Activated CD4-positive, alpha-beta memory T cell treated with anti-CD3 and anti-CD28 coated beads for 36 hours (primary cell): ENCODE results near the gene TBC1D2B. TPM values are rescaled to one million over a fixed set of nuclear protein-coding genes. Genes with fewer than 3 reads are reported as not detected.

Experiments used
- CTCF ChIA-PET: fragments of 350-600 bp; sonication (Branson Sonifier 250); formaldehyde crosslinking; loops from one replicate; lab custom pipeline; 2021; ENCODE audit warnings: antibody characterized with exemption, inconsistent platforms; lab: Charles Lee
- POLR2A ChIA-PET: fragments of 350-600 bp; sonication (Branson Sonifier 250); formaldehyde crosslinking; loops from one replicate; lab custom pipeline; 2021; ENCODE audit warnings: antibody characterized with exemption; lab: Charles Lee
- DNase-seq: peaks from one replicate; pipeline ENCODE4 v3.0.0-alpha.2; 2020
- H3K27ac Mint-ChIP-seq: one replicate; pipeline ENCODE4 v1.8.0; 2021; ENCODE audit warnings: mixed read lengths
- H3K27me3 Mint-ChIP-seq: one replicate; pipeline ENCODE4 v1.8.0; 2021; ENCODE audit warnings: mixed read lengths
- H3K36me3 Mint-ChIP-seq: one replicate; pipeline ENCODE4 v1.8.0; 2021; ENCODE audit warnings: mixed read lengths
- H3K4me1 Mint-ChIP-seq: one replicate; pipeline ENCODE4 v1.8.0; 2021; ENCODE audit warnings: low read depth, mixed read lengths
- H3K4me3 Mint-ChIP-seq: one replicate; pipeline ENCODE4 v1.8.0; 2021; ENCODE audit warnings: mild to moderate bottlenecking, mixed read lengths
- H3K9me3 Mint-ChIP-seq: one replicate; pipeline ENCODE4 v1.8.0; 2021; ENCODE audit warnings: mixed read lengths
- intact Hi-C: fragments of 100-400 bp; cut with micrococcal nuclease; formaldehyde crosslinking; loops from one replicate; pipeline ENCODE4 v1.15.1; 2023
- total RNA-seq, 2 experiments: library from RNA; stranded (reverse); gene quantifications; one replicate each; pipeline ENCODE4 v1.2.3, GENCODE V29; 2021

The TBC1D2B gene
- total RNA-seq, 2 experiments from 2014 or later = 47.9 to 57.8 TPM

DNA sequence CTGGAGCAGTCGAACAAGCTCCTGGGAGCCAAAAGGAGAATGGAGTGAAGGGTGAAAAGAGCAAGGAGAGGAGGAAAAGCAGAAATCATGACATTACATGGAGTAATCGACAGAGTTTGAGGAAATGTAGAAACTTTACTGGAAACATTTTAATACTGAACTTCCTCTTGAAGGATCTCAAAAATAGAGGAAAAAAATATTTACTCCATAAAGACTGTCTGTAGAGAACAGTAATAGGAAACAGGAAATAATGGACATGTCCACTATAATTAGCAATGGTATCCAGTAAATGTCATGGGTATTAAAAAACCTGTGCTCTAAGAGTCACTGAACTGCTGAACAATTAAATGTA is 53.0 kb downstream of the TBC1D2B start:
- H3K4me3 Mint-ChIP-seq = no peak overlapping the region
- CTCF ChIA-PET = interaction anchor here (1.9 kb wide), 1 partner anchor 84 kb away, joined by 5 read pairs; no protein-coding TSS in a partner anchor
- no peaks in the 10 kb centered on the region for H3K27me3 Mint-ChIP-seq
- peaks cover 37% of the 10 kb centered on the region for H3K36me3 Mint-ChIP-seq
- H3K4me1 Mint-ChIP-seq = peaks cover 4% of the 10 kb centered on the region
- POLR2A ChIA-PET = interaction anchor here (1.1 kb wide), 1 partner anchor 10 kb away, joined by 4 read pairs; no protein-coding TSS in a partner anchor
- DNase-seq = no peak
- intact Hi-C loops = no loop called here
- no peaks in the 10 kb centered on the region for H3K9me3 Mint-ChIP-seq
- H3K27ac Mint-ChIP-seq = no peak overlapping the region

DNA sequence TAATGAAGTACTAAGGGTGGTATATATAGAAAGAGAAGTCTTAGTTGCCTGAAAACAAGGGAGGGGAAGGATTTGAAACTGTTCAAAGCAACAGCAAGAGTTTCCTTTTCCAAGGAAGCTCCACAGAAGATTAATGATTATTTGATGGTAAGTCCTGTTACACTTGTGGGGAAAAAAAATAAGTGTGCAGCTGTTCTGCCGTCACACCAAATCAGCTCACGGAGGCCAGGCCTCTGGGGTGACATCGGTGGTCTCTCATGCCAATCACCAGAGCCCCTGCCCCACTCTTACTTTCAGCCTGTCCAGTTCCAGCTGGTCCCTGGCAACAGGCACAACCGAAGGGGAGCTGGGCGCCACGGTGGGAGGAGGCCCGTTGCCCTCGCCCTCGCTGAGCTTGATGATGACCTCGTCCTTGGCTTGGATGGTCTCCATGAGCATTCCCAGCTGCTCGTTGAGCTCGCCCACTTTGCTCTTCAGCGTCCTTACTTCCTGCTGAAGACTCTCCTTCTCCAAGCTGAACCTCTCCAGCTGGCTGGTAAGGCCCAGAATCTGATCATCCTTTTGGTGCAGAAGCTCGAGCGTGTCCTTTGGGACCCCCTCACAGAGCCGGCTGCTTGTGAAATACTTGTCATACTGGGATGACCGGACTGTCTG is 53.5 kb downstream of the TBC1D2B start:
- peaks cover 5% of the 10 kb centered on the region for H3K4me1 Mint-ChIP-seq
- ChIA-PET POLR2A (interaction anchor here (1.1 kb wide), 1 partner anchor 10 kb away, joined by 4 read pairs; no protein-coding TSS in a partner anchor), CTCF (interaction anchor here (1.9 kb wide), 1 partner anchor 84 kb away, joined by 5 read pairs; no protein-coding TSS in a partner anchor)
- intact Hi-C loops = no loop called here
- peak overlapping the region; percentile 9 for H3K27ac Mint-ChIP-seq
- H3K36me3 Mint-ChIP-seq = peaks cover 36% of the 10 kb centered on the region
- H3K27me3 Mint-ChIP-seq = no peaks in the 10 kb centered on the region
- H3K4me3 Mint-ChIP-seq = no peak overlapping the region
- no peaks in the 10 kb centered on the region for H3K9me3 Mint-ChIP-seq
- DNase-seq = no peak

DNA sequence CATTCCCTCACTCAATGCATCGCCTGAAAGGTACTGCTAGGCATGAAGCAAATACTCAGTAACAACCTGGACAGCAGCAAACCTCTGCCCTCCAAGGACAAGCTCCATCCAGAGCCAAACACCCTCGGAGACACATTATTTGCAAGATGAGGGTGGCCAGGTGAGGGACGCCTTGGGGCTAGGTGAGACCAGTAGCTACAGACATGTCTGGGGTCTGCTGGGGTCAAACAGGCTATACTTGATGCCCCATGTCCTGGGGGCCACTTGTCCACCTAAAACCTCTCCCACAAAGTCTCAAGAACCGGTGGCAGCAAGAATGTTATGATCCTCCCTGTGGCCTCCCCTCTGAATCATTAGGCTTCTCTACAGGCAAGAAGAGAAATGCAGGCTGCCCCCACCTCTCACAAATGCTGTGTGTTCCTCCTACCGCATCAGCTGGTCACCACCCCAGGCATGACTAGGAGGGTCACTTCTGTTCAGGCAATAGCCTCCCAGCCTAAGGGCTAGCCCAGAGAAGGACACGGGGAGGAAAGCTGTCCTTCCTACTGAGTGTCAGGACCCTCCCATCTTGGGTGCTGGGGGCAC is 54.3 kb downstream of the TBC1D2B start:
- H3K27ac Mint-ChIP-seq = peak overlapping the region; percentile 9
- peaks cover 32% of the 10 kb centered on the region for H3K36me3 Mint-ChIP-seq
- no peak for DNase-seq
- H3K4me1 Mint-ChIP-seq = peaks cover 8% of the 10 kb centered on the region
- H3K9me3 Mint-ChIP-seq = no peaks in the 10 kb centered on the region
- ChIA-PET CTCF (interaction anchor here (1.9 kb wide), 1 partner anchor 85 kb away, joined by 5 read pairs; no protein-coding TSS in a partner anchor), POLR2A (no interaction called here)
- H3K4me3 Mint-ChIP-seq = no peak overlapping the region
- H3K27me3 Mint-ChIP-seq = no peaks in the 10 kb centered on the region
- intact Hi-C loops = no loop called here

DNA sequence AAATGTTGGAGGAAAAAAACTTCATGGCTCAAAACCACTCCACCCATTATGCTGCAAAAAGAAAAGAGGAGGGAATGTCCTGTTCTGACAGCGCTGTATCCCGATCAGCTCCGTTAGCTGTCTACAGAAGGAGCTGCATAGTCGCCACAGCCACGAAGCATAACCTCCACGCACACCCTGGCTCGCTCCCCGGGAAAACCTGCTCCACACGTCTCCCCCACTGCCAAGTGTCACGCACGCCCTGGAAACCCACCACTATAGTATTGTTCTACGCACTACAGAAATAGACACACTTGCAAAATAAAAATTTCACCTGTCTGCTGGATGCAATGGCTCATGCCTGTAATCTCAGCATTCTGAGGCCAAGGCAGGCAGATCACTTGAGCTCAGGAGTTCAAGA is 55.8 kb downstream of the TBC1D2B start:
- H3K9me3 Mint-ChIP-seq = no peaks in the 10 kb centered on the region
- ChIA-PET CTCF (no interaction called here), POLR2A (no interaction called here)
- peaks cover 18% of the 10 kb centered on the region for H3K4me1 Mint-ChIP-seq
- DNase-seq = no peak
- no peak overlapping the region for H3K4me3 Mint-ChIP-seq
- H3K27me3 Mint-ChIP-seq = no peaks in the 10 kb centered on the region
- peaks cover 36% of the 10 kb centered on the region for H3K36me3 Mint-ChIP-seq
- no peak overlapping the region for H3K27ac Mint-ChIP-seq
- intact Hi-C loops = no loop called here

DNA sequence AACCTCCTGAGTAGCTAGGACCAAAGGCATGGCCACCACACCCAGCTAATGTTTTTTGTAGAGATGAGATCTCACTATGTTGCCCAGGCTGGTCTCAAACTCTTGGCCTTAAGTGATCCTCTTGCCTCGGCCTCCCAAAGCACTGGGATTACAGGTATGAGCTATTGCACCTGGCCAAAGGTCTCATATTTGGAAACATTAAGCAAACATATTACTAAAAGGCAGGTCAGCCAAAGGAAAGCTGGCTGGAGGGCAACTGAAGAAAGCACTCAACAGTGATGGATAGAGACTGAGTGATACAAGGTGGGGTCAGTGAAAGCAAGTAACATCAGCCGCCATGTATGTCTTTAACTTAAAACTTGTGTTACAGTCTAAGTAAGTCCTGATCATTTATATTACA is 57.5 kb downstream of the TBC1D2B start:
- POLR2A ChIA-PET = no interaction called here
- no peak overlapping the region for H3K4me3 Mint-ChIP-seq
- H3K27ac Mint-ChIP-seq = no peak overlapping the region
- H3K36me3 Mint-ChIP-seq = peaks cover 38% of the 10 kb centered on the region
- peaks cover 18% of the 10 kb centered on the region for H3K4me1 Mint-ChIP-seq
- no peak for DNase-seq
- H3K27me3 Mint-ChIP-seq = no peaks in the 10 kb centered on the region
- intact Hi-C loops = no loop called here
- no peaks in the 10 kb centered on the region for H3K9me3 Mint-ChIP-seq
- CTCF ChIA-PET = interaction anchor here (1.1 to 3.8 kb wide), 3 partner anchors 16 to 88 kb away, joined by 3 to 24 read pairs (median 4); no protein-coding TSS in a partner anchor

DNA sequence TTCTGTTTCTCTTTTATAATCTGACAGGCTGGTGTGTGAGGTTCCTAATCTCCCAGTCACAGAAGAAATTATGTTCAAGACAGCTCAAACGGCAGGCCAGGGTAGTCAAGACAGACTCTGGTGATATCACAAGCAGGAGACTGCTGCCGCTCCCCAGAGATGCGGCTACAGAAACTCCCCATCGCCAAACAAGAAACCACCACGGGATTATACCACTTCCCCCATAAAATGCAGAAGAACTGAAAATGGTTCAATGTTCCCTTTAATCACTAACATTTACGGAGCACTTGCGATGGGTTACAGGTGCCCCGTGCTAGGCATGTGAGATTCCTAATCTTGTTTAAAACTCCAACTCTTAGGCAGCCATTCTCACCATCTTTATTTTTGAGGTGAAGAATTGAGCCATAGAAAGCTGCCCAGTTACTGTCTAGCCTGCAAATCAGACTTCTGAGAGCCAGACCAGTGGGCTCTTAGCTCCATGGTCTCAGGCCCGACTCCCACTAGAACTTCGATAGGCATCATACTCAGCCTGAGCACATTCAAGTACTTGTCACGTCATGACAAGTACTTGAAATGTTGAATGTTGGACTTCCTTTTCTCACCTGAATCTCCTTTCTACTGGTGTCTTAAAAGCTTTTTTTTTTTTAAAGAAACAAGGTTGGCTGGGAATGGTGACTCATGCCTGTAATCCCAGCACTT is 58.4 kb downstream of the TBC1D2B start:
- H3K36me3 Mint-ChIP-seq = peaks cover 37% of the 10 kb centered on the region

DNA sequence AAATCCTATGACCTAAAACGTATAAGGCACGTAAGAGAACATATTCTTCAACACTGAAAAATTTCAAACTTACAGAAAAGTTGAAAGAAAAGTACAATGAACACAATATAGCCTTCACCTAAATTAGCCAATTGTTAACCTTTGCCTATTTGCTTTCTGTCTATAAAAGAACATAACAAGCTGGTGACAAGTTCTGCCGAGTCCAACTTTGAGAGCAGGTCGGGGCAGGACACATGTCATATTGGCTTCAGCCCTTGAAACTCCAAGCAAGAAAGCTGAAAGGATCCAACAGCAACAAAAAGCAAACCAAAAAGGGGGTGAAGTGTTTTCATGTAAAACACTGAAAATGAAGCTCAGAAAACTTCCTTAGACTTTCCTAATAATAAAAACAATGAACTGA is 59.1 kb downstream of the TBC1D2B start:
- Mint-ChIP-seq H3K4me1 (peaks cover 18% of the 10 kb centered on the region), H3K4me3 (no peak overlapping the region), H3K27me3 (no peaks in the 10 kb centered on the region), H3K27ac (no peak overlapping the region), H3K9me3 (no peaks in the 10 kb centered on the region), H3K36me3 (peaks cover 37% of the 10 kb centered on the region)
- no peak for DNase-seq
- POLR2A ChIA-PET = no interaction called here
- intact Hi-C loops = no loop called here
- CTCF ChIA-PET = interaction anchor here (1.2 to 3.8 kb wide), 2 partner anchors 17 to 90 kb away, joined by 3 to 24 read pairs; no protein-coding TSS in a partner anchor

More for the DNA sequence above, 58.4 kb downstream of the TBC1D2B start:
- POLR2A ChIA-PET = no interaction called here
- Mint-ChIP-seq H3K9me3 (no peaks in the 10 kb centered on the region), H3K27me3 (no peaks in the 10 kb centered on the region), H3K4me3 (no peak overlapping the region), H3K27ac (no peak overlapping the region), H3K4me1 (peaks cover 18% of the 10 kb centered on the region)
- intact Hi-C loops = no loop called here
- no peak for DNase-seq
- CTCF ChIA-PET = interaction anchor here (1.1 to 3.8 kb wide), 4 partner anchors 15 to 89 kb away, joined by 3 to 24 read pairs (median 4); no protein-coding TSS in a partner anchor

DNA sequence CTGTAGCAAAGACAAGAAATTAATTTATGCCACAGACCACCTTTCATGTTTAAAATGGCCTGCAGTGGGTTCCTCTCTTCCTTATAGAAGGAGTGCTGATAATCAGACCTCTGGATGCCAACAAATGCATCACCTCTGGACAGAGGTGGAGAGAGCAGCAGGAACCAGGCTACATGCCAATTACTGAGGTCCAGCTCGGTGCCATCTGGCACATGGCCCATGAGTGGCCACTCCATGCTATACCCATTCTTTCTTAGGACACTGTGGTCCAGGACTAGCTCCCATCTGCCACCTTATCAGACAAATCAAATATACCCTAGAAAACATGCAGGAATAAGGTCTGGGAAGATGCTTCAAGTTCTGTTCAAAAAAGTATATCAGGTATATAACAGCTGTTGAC is 60.7 kb downstream of the TBC1D2B start:
- Mint-ChIP-seq H3K27me3 (no peaks in the 10 kb centered on the region), H3K9me3 (no peaks in the 10 kb centered on the region), H3K36me3 (peaks cover 46% of the 10 kb centered on the region), H3K27ac (no peak overlapping the region), H3K4me3 (no peak overlapping the region), H3K4me1 (peaks cover 18% of the 10 kb centered on the region)
- ChIA-PET POLR2A (no interaction called here), CTCF (interaction anchor here (0.7 to 3.8 kb wide), 3 partner anchors 92 to 226 kb away, joined by 3 to 24 read pairs (median 9); no protein-coding TSS in a partner anchor)
- intact Hi-C loops = no loop called here
- no peak for DNase-seq

DNA sequence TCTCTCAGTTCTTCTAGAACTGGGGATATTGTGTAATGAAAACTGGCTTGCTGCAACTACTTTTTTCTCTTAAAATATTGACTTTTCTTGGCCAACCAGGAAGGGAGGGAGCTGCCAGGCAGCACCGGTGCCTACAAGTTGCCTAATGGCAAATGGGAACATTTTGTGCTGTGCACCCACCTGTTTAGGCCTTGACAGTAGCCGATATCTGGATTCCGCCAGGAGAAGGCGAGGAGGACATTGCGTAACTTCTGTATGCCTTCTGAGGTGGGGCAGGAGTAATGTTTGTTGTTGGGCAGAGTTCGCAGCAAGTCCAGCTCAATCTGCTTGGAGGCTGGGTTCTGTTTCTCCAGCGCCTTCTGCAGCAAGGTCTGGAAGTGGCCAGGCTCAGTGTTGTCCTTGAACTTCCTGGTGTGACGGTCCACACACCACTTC is 64.9 kb downstream of the TBC1D2B start:
- Mint-ChIP-seq H3K4me3 (no peak overlapping the region), H3K27me3 (no peaks in the 10 kb centered on the region), H3K27ac (no peak overlapping the region), H3K9me3 (no peaks in the 10 kb centered on the region), H3K36me3 (peaks cover 36% of the 10 kb centered on the region), H3K4me1 (peaks cover 6% of the 10 kb centered on the region)
- POLR2A ChIA-PET = no interaction called here
- intact Hi-C loops = no loop called here
- DNase-seq = no peak
- CTCF ChIA-PET = interaction anchor here (1.5 to 1.8 kb wide), 2 partner anchors 13 to 96 kb away, joined by 4 to 7 read pairs; no protein-coding TSS in a partner anchor

DNA sequence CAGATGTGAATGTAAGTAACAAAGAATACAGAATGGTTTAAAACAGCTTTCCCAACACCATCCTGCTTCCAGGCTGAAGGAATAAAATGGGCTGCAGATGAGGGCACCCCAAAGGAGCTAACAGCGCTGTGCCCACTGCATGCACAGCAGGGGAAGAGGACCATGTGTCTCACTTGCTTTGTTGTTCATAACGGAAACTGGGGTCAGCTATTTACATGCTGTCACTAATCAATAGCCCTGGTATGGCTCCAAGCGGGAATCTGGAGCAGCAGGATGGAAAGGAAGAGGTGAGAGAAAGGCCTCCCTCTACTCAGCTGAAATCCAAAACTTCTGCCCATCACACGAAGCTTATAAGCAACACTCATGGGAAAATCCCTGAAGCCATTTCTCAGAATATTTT is 67.4 kb downstream of the TBC1D2B start:
- DNase-seq = no peak
- H3K4me1 Mint-ChIP-seq = peaks cover 8% of the 10 kb centered on the region
- H3K36me3 Mint-ChIP-seq = peaks cover 37% of the 10 kb centered on the region
- POLR2A ChIA-PET = interaction anchor here (0.6 to 1.9 kb wide), 2 partner anchors 10 to 50 kb away, joined by 3 to 4 read pairs; no protein-coding TSS in a partner anchor
- no peaks in the 10 kb centered on the region for H3K9me3 Mint-ChIP-seq
- no peak overlapping the region for H3K4me3 Mint-ChIP-seq
- H3K27ac Mint-ChIP-seq = no peak overlapping the region
- no peaks in the 10 kb centered on the region for H3K27me3 Mint-ChIP-seq
- CTCF ChIA-PET = interaction anchor here (0.8 to 1.6 kb wide), 4 partner anchors 41 to 98 kb away, joined by 3 to 8 read pairs (median 4); no protein-coding TSS in a partner anchor
- intact Hi-C loops = no loop called here

DNA sequence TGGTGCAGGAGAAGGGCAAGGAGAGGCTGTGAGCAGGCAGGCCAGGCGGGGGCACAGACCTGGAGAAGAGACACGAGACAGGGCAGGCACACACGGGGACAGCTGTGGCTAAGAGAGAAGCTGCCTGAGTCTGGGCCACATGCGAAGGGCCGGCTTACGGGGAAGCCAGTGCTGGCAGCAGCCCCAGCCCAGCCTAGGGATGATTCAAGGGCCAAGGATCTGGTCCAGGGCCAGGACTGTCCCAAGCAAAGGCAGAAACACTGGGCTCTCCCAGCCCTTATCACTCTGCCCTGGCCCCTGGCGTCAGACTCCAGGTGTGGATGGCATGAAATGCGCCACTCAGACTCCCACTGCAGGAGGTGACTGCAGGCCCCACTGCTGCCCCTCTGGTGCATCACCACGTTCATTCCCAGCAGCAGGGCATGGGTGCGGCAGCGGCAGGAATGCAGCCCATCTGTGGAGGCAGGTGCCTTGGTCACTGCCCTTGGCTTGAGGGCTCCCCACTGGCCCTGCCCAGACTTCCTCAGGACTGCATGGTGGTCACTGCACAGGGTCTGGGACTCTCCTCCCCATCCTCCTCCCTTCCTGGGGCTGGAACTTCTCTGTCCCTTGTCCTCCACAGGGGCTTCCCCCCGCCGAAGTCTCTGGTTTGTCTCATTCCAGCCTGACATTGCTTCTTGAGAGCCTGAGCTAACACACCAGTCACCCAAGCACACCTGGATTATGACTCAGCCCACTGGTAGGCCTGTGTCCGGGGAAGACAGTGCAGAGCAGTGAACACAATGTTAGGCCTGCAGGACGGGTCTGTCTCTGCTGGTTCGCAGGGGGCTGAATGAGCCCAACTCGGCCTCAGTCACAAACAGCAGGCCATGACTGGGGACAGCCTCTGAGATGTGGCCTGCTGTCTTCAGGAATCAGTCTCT is 69.3 kb downstream of the TBC1D2B start:
- peaks cover 18% of the 10 kb centered on the region for H3K4me1 Mint-ChIP-seq
- POLR2A ChIA-PET = no interaction called here
- CTCF ChIA-PET = interaction anchor here (2.2 kb wide), 1 partner anchor 100 kb away, joined by 13 read pairs; no protein-coding TSS in a partner anchor
- no peaks in the 10 kb centered on the region for H3K9me3 Mint-ChIP-seq
- no peak overlapping the region for H3K27ac Mint-ChIP-seq
- DNase-seq = no peak
- intact Hi-C loops = no loop called here
- H3K27me3 Mint-ChIP-seq = no peaks in the 10 kb centered on the region
- H3K36me3 Mint-ChIP-seq = peaks cover 29% of the 10 kb centered on the region
- H3K4me3 Mint-ChIP-seq = no peak overlapping the region
